Measurements from ENCODE around the gene HS6ST2. TPM values are rescaled to one million over a fixed set of nuclear protein-coding genes. Genes with fewer than 3 reads are reported as not detected.

HS6ST2 gene
- total and polyA plus RNA-seq, 9 of the 15 experiments (the other 6 are each of a cell fraction or from before 2014, with no cell fraction given), result not detected

GRCh38 chrX:132984058-132984650, 25.7 kb upstream of the HS6ST2 start:
- ATAC-seq, result no peak
- Histone ChIP-seq H3K27me3 (ENCODE audit: control insufficient read depth in 2 of 2, insufficient read depth in 2 of 2, low read length in 2 of 2) (no peaks in the 10 kb centered on the region), H4K20me1 (replicated peaks; ENCODE audit: control insufficient read depth, insufficient read depth, low read length) (no peaks in the 10 kb centered on the region), H3K4me3 (no peak overlapping the region), H3K36me3 (ENCODE audit: control insufficient read depth, insufficient read depth, low read length) (no peaks in the 10 kb centered on the region), H2AFZ (ENCODE audit: low read depth, low read length) (no peak overlapping the region), H3K4me2 (ENCODE audit: insufficient read depth, low read length) (no peak overlapping the region), H3K79me2 (ENCODE audit: control insufficient read depth, insufficient read depth, low read length) (no peaks in the 10 kb centered on the region), H3K4me1 (replicated peaks in 1 of 2; ENCODE audit: control insufficient read depth in 2 of 2, insufficient read depth in 2 of 2, low read length in 2 of 2) (no peaks in the 10 kb centered on the region), H3K27ac (ENCODE audit: extremely low read depth, low read depth, low read length) (no peak overlapping the region), H3K9me3 (replicated peaks; ENCODE audit: control insufficient read depth, insufficient read depth, low read depth, low read length) (no peaks in the 10 kb centered on the region), H3K9ac (ENCODE audit: insufficient read depth in 1 of 2, low read depth in 2 of 2, low read length in 2 of 2) (no peak overlapping the region), H3K9me1 (ENCODE audit: control insufficient read depth, insufficient read depth, low read length) (no peaks in the 10 kb centered on the region)
- CTCF ChIA-PET (ENCODE audit: low intra/inter-chr PET ratio), result no interaction called here
- BruUV-seq (replicated peaks), result no TSS peak
- intact Hi-C loops (cut with micrococcal nuclease), result no loop called here
- FAIRE-seq, result no peak
- no peak for DNase-seq (ENCODE audit: extremely low read depth in 1 of 4, low spot score in 3 of 4)
- in situ Hi-C loops (cut with MboI), result loop anchor here (25.0 kb wide), 1 partner anchor 678 kb away; no protein-coding TSS in a partner anchor
- TF ChIP-seq MEF2D (tag; conservative IDR thresholded peaks at IDR 0.05; ENCODE audit: low read depth), result no peak
- TF ChIP-seq ZNF77 (CRISPR knock-in tag; IDR thresholded peaks at IDR 0.05), result no peak
- no peak for TF ChIP-seq GMEB1 (CRISPR knock-in tag; IDR thresholded peaks at IDR 0.05)
- TF ChIP-seq SMARCA4 (IDR thresholded peaks at IDR 0.05), result no peak
- TF ChIP-seq ZNF140 (CRISPR knock-in tag; IDR thresholded peaks at IDR 0.05), result no peak
- TF ChIP-seq HMG20B (CRISPR knock-in tag; IDR thresholded peaks at IDR 0.05), result no peak
- no peak for TF ChIP-seq ZSCAN29 (IDR thresholded peaks at IDR 0.05)
- TF ChIP-seq GABPB1 (CRISPR knock-in tag; IDR thresholded peaks at IDR 0.05), result no peak
- TF ChIP-seq HDAC1 (IDR thresholded peaks at IDR 0.05), result no peak
- TF ChIP-seq, protein P1, sequence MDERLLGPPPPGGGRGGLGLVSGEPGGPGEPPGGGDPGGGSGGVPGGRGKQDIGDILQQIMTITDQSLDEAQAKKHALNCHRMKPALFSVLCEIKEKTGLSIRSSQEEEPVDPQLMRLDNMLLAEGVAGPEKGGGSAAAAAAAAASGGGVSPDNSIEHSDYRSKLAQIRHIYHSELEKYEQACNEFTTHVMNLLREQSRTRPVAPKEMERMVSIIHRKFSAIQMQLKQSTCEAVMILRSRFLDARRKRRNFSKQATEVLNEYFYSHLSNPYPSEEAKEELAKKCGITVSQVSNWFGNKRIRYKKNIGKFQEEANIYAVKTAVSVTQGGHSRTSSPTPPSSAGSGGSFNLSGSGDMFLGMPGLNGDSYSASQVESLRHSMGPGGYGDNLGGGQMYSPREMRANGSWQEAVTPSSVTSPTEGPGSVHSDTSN (CRISPR knock-in tag; IDR thresholded peaks at IDR 0.05; ENCODE audit: low read depth), result no peak
- TF ChIP-seq, protein P1 (tag; conservative IDR thresholded peaks at IDR 0.05; ENCODE audit: low read depth), result no peak
- TF ChIP-seq BRD4 (IDR thresholded peaks at IDR 0.05), result no peak
- no peak for TF ChIP-seq ZNF408 (CRISPR knock-in tag; IDR thresholded peaks at IDR 0.05; ENCODE audit: low read depth)
- no peak for TF ChIP-seq ZNF561 (CRISPR knock-in tag; conservative IDR thresholded peaks at IDR 0.05)
- TF ChIP-seq PYGO2 (tag; IDR thresholded peaks at IDR 0.05), result no peak
- TF ChIP-seq POLR2AphosphoS5 (IDR thresholded peaks at IDR 0.05; ENCODE audit: control insufficient read depth, insufficient read depth, low read depth, low read length), result no peak
- no peak for TF ChIP-seq LCOR (CRISPR knock-in tag; IDR thresholded peaks at IDR 0.05)
- POLR2A ChIA-PET, result no interaction called here
- WGBS (ENCODE audit: insufficient coverage, low coverage, missing lambda C conversion rate), result 0% methylated on average over 7 of the region's 7 CpGs

All from K562 (cell line).